ENCODE data around the gene TGFB1I1.

- TF ChIP-seq ZNF678 (CRISPR knock-in tag; IDR thresholded peaks at IDR 0.05) (no peak), NFIC (IDR thresholded peaks at IDR 0.05; ENCODE audit: low read length) (no peak), STAT6 (CRISPR knock-in tag; IDR thresholded peaks at IDR 0.05; ENCODE audit: borderline replicate concordance) (no peak), ZBTB7A (CRISPR knock-in tag; IDR thresholded peaks at IDR 0.05) (no peak), NFAT5 (CRISPR knock-in tag; IDR thresholded peaks at IDR 0.05) (no peak), EHMT2 (IDR thresholded peaks at IDR 0.05; ENCODE audit: borderline replicate concordance, low read depth, low read length) (no peak)
- TF ChIP-seq, protein P1, sequence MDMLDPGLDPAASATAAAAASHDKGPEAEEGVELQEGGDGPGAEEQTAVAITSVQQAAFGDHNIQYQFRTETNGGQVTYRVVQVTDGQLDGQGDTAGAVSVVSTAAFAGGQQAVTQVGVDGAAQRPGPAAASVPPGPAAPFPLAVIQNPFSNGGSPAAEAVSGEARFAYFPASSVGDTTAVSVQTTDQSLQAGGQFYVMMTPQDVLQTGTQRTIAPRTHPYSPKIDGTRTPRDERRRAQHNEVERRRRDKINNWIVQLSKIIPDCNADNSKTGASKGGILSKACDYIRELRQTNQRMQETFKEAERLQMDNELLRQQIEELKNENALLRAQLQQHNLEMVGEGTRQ (IDR thresholded peaks at IDR 0.05; ENCODE audit: low read depth, low read length), result no peak
- TF ChIP-seq, protein P1 (CRISPR knock-in tag; IDR thresholded peaks at IDR 0.05; ENCODE audit: borderline replicate concordance), result no peak
- TF ChIP-seq, protein P2, sequence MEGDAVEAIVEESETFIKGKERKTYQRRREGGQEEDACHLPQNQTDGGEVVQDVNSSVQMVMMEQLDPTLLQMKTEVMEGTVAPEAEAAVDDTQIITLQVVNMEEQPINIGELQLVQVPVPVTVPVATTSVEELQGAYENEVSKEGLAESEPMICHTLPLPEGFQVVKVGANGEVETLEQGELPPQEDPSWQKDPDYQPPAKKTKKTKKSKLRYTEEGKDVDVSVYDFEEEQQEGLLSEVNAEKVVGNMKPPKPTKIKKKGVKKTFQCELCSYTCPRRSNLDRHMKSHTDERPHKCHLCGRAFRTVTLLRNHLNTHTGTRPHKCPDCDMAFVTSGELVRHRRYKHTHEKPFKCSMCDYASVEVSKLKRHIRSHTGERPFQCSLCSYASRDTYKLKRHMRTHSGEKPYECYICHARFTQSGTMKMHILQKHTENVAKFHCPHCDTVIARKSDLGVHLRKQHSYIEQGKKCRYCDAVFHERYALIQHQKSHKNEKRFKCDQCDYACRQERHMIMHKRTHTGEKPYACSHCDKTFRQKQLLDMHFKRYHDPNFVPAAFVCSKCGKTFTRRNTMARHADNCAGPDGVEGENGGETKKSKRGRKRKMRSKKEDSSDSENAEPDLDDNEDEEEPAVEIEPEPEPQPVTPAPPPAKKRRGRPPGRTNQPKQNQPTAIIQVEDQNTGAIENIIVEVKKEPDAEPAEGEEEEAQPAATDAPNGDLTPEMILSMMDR (CRISPR knock-in tag; IDR thresholded peaks at IDR 0.05), result no peak
Measured at GRCh38 chr16:31474773-31475738, 3.1 kb downstream of the TGFB1I1 start.
